GM23248 (cell line): ENCODE measurements around the gene KIF3A. TPM values are rescaled to one million over a fixed set of nuclear protein-coding genes. Genes with fewer than 3 reads are reported as not detected.
A peak's percentile ranks its signal among the peaks of the same experiment; 100 is the strongest.
"Not testable (repeated sequence)": the region's sequence is repeated elsewhere in the genome, so short reads cannot be mapped to it uniquely, and the experiment has no call there.

Experiments
- DNase-seq: peaks from one replicate; pipeline ENCODE4 v3.0.0-alpha.2; 2015
- H2AFZ ChIP-seq: fragments of 200-600 bp; sonication (generic); 2 replicates; pipeline ENCODE4 v1.6.1; 2016; ENCODE audit warnings: antibody characterized with exemption
- H3F3A ChIP-seq: fragments of 200-600 bp; sonication (generic); 2 replicates; pipeline ENCODE4 v1.6.1; 2016; ENCODE audit warnings: mild to moderate bottlenecking, antibody characterized with exemption, mixed run types; ENCODE audit not compliant: insufficient read depth
- H3K27ac ChIP-seq: fragments of 200-600 bp; sonication (generic); 2 replicates; pipeline ENCODE4 v1.5.1; 2016; ENCODE audit warnings: mild to moderate bottlenecking
- H3K27me3 ChIP-seq: fragments of 200-600 bp; sonication (generic); replicated peaks from 2 replicates; pipeline ENCODE4 v1.6.1; 2016; ENCODE audit warnings: mild to moderate bottlenecking; ENCODE audit not compliant: insufficient read depth
- H3K36me3 ChIP-seq: fragments of 200-600 bp; sonication (generic); 2 replicates; pipeline ENCODE4 v1.6.1; 2016; ENCODE audit warnings: low read depth, mild to moderate bottlenecking
- H3K4me1 ChIP-seq: fragments of 200-600 bp; sonication (generic); 2 replicates; pipeline ENCODE4 v1.6.1; 2016; ENCODE audit warnings: mild to moderate bottlenecking; ENCODE audit not compliant: insufficient read depth
- H3K4me2 ChIP-seq: fragments of 200-600 bp; sonication (generic); one replicate; pipeline ENCODE4 v1.6.1; 2016; ENCODE audit warnings: mild to moderate bottlenecking; ENCODE audit not compliant: unreplicated experiment
- H3K4me3 ChIP-seq: fragments of 200-600 bp; sonication (generic); 2 replicates; pipeline ENCODE4 v1.5.1; 2016; ENCODE audit warnings: mild to moderate bottlenecking
- H3K79me2 ChIP-seq: fragments of 200-600 bp; sonication (generic); 2 replicates; pipeline ENCODE4 v1.6.1; 2016; ENCODE audit warnings: mild to moderate bottlenecking; ENCODE audit not compliant: insufficient read depth
- H3K9ac ChIP-seq: fragments of 200-600 bp; sonication (generic); 2 replicates; pipeline ENCODE4 v1.6.1; 2016; ENCODE audit warnings: mild to moderate bottlenecking
- H3K9me2 ChIP-seq: fragments of 200-600 bp; sonication (generic); 2 replicates; pipeline ENCODE4 v1.6.1; 2016; ENCODE audit warnings: mixed run types, mild to moderate bottlenecking, moderate library complexity; ENCODE audit not compliant: insufficient read depth
- H3K9me3 ChIP-seq: fragments of 200-600 bp; sonication (generic); one replicate; pipeline ENCODE4 v1.6.1; 2017; ENCODE audit warnings: low read depth
- H4K20me1 ChIP-seq: fragments of 200-600 bp; sonication (generic); 2 replicates; pipeline ENCODE4 v1.6.0; 2016; ENCODE audit not compliant: insufficient read depth
- EZH2 ChIP-seq: fragments of 200-600 bp; sonication (generic); IDR thresholded peaks from 2 replicates; pipeline ENCODE4 v1.6.1; 2018; ENCODE audit warnings: antibody characterized with exemption, mild to moderate bottlenecking; ENCODE audit not compliant: insufficient read depth, poor library complexity, severe bottlenecking
- EZH2phosphoT487 ChIP-seq: fragments of 200-600 bp; sonication (generic); IDR thresholded peaks from 2 replicates; pipeline ENCODE4 v1.6.1; 2018; ENCODE audit warnings: antibody characterized with exemption, moderate library complexity, mild to moderate bottlenecking, low read depth; ENCODE audit not compliant: insufficient read depth
- WGBS, 2 experiments: methylation state at CpG; one replicate each; pipeline ENCODE4 v1.1.6; 2015 to 2017; ENCODE audit warnings: low lambda C conversion rate in 2 of 2, low coverage in 1 of 2; ENCODE audit errors: missing lambda C conversion rate in 2 of 2; 5-methylcytosine and 5-hydroxymethylcytosine counted together
- in situ Hi-C: fragments of 300-500 bp; cut with MboI; formaldehyde crosslinking; loops from 2 replicates; pipeline ENCODE4 v1.15.0; 2020
- polyA plus RNA-seq: library from polyadenylated mRNA; unstranded; fragments of >200 nt; fragmentation: Nextera tagmentation; extraction: Ambion mirVana; gene quantifications from 2 replicates; pipeline ENCODE4 v1.2.1, GENCODE V29; 2016
- total RNA-seq: library from RNA; depleted of rRNA; stranded (reverse); fragments of >200 nt; shearing (Covaris generic); gene quantifications from 2 replicates; pipeline ENCODE4 v1.2.3, GENCODE V29; 2014

The KIF3A gene
- total and polyA plus RNA-seq, 2 experiments from 2014 or later = 6.8 to 18.8 TPM

- no peaks in the 10 kb centered on the region for H3K9me3 ChIP-seq
- H2AFZ ChIP-seq = no peak overlapping the region
- H3K27me3 ChIP-seq = no peaks in the 10 kb centered on the region
- H3K4me3 ChIP-seq = no peak overlapping the region
- H3K36me3 ChIP-seq = peaks cover 13% of the 10 kb centered on the region
- H4K20me1 ChIP-seq = no peaks in the 10 kb centered on the region
- no peak overlapping the region for H3K27ac ChIP-seq
- H3F3A ChIP-seq = no peaks in the 10 kb centered on the region
- H3K9ac ChIP-seq = no peak overlapping the region
- peaks cover 5% of the 10 kb centered on the region for H3K4me1 ChIP-seq
- H3K4me2 ChIP-seq = no peak overlapping the region
- in situ Hi-C loops = no loop called here
- WGBS, 2 experiments = 96 to 98% methylated on average over 4 of the region's 4 CpGs
- H3K9me2 ChIP-seq = no peaks in the 10 kb centered on the region
- H3K79me2 ChIP-seq = no peaks in the 10 kb centered on the region
- no peak for TF ChIP-seq EZH2
- no peak for DNase-seq
These were observed 41.4 kb downstream of the KIF3A start for GRCh38 chr5:132695956-132696355.

- H4K20me1 ChIP-seq = no peaks in the 10 kb centered on the region
- in situ Hi-C loops = no loop called here
- H3K9me2 ChIP-seq = no peaks in the 10 kb centered on the region
- no peaks in the 10 kb centered on the region for H3K9me3 ChIP-seq
- no peaks in the 10 kb centered on the region; the same call in 1 of the 2 replicates for H3K36me3 ChIP-seq
- H3K4me1 ChIP-seq = peaks cover 16% of the 10 kb centered on the region
- H3K4me2 ChIP-seq = no peak overlapping the region
- TF ChIP-seq EZH2phosphoT487 = no peak
- no peak for TF ChIP-seq EZH2
- H3K79me2 ChIP-seq = no peaks in the 10 kb centered on the region
- peaks cover 3% of the 10 kb centered on the region; the same call in 1 of the 2 replicates for H3F3A ChIP-seq
- H3K27me3 ChIP-seq = no peaks in the 10 kb centered on the region
- H3K9ac ChIP-seq = peak overlapping the region; percentile 22; the same call in 1 of the 2 replicates
- no peak overlapping the region for H3K4me3 ChIP-seq
- 0 out of 2 replicates have a peak overlapping the region, but pooled peaks have one; percentile 42 for H2AFZ ChIP-seq
- H3K27ac ChIP-seq = peak overlapping the region; percentile 51
- peak; percentile 57 for DNase-seq
These were observed 44.7 kb downstream of the KIF3A start for GRCh38 chr5:132692632-132692967.

GRCh38 chr5:132691755-132692631 is 45.4 kb downstream of the KIF3A start:
- H3K79me2 ChIP-seq, H3K27me3 ChIP-seq, H3K36me3 ChIP-seq, DNase-seq, H3K9me3 ChIP-seq, H3K9me2 ChIP-seq, H3K4me3 ChIP-seq, in situ Hi-C loops, H4K20me1 ChIP-seq, H3F3A ChIP-seq, H3K4me2 ChIP-seq: not testable (repeated sequence)
- H3K4me1 ChIP-seq = peaks cover 16% of the 10 kb centered on the region
- peak overlapping the region; percentile 51 for H3K27ac ChIP-seq
- 85 to 86% methylated on average over 5 of the region's 5 CpGs for WGBS, 2 experiments
- H3K9ac ChIP-seq = peak overlapping the region; percentile 22; the same call in 1 of the 2 replicates
- 0 out of 2 replicates have a peak overlapping the region, but pooled peaks have one; percentile 42 for H2AFZ ChIP-seq

- Histone ChIP-seq H3K79me2 (no peaks in the 10 kb centered on the region), H3K4me2 (no peak overlapping the region), H4K20me1 (no peaks in the 10 kb centered on the region), H3K9me3 (no peaks in the 10 kb centered on the region), H3K4me3 (no peak overlapping the region), H3K9ac (no peak overlapping the region), H2AFZ (no peak overlapping the region), H3K36me3 (no peaks in the 10 kb centered on the region), H3K27ac (no peak overlapping the region), H3K27me3 (no peaks in the 10 kb centered on the region), H3K4me1 (peaks cover 16% of the 10 kb centered on the region), H3K9me2 (no peaks in the 10 kb centered on the region), H3F3A (peaks cover 3% of the 10 kb centered on the region; the same call in 1 of the 2 replicates)
- 94 to 97% methylated on average over 3 of the region's 3 CpGs for WGBS, 2 experiments
- TF ChIP-seq EZH2 (no peak), EZH2phosphoT487 (no peak)
- DNase-seq = no peak
- in situ Hi-C loops = no loop called here
These were observed 47.2 kb downstream of the KIF3A start for GRCh38 chr5:132690156-132690555.

- H3K27ac ChIP-seq = no peak overlapping the region
- H4K20me1 ChIP-seq = no peaks in the 10 kb centered on the region
- in situ Hi-C loops = no loop called here
- peaks cover 22% of the 10 kb centered on the region for H3K4me1 ChIP-seq
- H3K9me3 ChIP-seq = no peaks in the 10 kb centered on the region
- H2AFZ ChIP-seq = no peak overlapping the region
- H3K9ac ChIP-seq = no peak overlapping the region
- H3F3A ChIP-seq = peaks cover 3% of the 10 kb centered on the region; the same call in 1 of the 2 replicates
- H3K79me2 ChIP-seq = no peaks in the 10 kb centered on the region
- no peak overlapping the region for H3K4me3 ChIP-seq
- 72 to 78% methylated on average over 7 of the region's 7 CpGs for WGBS, 2 experiments
- H3K9me2 ChIP-seq = no peaks in the 10 kb centered on the region
- no peak for DNase-seq
- TF ChIP-seq EZH2 (no peak), EZH2phosphoT487 (no peak)
- H3K36me3 ChIP-seq = no peaks in the 10 kb centered on the region
- H3K4me2 ChIP-seq = no peak overlapping the region
- no peaks in the 10 kb centered on the region for H3K27me3 ChIP-seq
These were observed 47.8 kb downstream of the KIF3A start for GRCh38 chr5:132689513-132689912.
